GM12872 (cell line): Measurements from ENCODE around the gene CACNA2D3.

ENCODE experiments used
- TF ChIP-seq, protein P1 (sequence below): IDR thresholded peaks from 3 replicates; pipeline ENCODE4 v1.5.1; 2011; ENCODE audit warnings: low read depth, mild to moderate bottlenecking, low read length, moderate library complexity; ENCODE audit not compliant: insufficient read depth

CACNA2D3 gene

DNA sequence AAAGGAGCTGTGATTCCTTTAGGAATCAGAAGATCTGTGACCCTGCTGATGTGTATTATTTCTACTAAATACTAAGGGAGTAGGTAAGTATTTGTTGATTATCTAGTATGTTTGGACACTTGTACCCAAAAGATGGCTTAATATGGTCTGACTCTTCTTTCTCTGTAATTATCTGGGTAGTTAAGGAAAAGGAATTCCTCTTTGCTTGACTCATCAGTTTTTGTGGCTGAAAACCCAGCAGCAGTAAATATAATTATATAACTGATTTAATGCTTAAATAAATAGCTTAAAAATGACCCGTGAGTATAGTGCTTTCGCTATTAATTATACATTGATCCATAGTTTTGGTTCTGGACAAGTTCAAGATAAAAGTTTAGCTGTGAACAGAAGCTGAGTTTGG is 649.7 kb downstream of the CACNA2D3 start:
- TF ChIP-seq, protein P1, sequence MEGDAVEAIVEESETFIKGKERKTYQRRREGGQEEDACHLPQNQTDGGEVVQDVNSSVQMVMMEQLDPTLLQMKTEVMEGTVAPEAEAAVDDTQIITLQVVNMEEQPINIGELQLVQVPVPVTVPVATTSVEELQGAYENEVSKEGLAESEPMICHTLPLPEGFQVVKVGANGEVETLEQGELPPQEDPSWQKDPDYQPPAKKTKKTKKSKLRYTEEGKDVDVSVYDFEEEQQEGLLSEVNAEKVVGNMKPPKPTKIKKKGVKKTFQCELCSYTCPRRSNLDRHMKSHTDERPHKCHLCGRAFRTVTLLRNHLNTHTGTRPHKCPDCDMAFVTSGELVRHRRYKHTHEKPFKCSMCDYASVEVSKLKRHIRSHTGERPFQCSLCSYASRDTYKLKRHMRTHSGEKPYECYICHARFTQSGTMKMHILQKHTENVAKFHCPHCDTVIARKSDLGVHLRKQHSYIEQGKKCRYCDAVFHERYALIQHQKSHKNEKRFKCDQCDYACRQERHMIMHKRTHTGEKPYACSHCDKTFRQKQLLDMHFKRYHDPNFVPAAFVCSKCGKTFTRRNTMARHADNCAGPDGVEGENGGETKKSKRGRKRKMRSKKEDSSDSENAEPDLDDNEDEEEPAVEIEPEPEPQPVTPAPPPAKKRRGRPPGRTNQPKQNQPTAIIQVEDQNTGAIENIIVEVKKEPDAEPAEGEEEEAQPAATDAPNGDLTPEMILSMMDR: no peak

DNA sequence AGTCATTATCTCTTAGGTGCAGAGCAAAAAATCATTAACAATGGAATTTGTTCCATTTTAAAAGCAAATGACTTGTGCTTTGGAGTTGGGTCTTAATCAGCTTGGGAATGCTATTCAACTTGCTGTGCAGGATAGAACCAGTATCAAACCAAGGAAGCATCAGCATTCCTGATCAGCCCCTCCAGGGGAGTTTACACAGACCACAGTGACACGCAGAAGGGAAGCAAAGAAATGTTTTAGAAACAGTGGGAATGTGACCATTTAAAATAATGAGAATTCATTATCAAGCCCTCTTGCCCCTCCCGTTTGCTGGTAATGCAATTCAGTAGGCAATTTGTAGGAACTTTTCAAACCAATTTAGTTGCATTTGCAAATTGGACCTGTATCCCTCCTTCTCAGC is 650.4 kb downstream of the CACNA2D3 start:
- TF ChIP-seq, protein P1: no peak

DNA sequence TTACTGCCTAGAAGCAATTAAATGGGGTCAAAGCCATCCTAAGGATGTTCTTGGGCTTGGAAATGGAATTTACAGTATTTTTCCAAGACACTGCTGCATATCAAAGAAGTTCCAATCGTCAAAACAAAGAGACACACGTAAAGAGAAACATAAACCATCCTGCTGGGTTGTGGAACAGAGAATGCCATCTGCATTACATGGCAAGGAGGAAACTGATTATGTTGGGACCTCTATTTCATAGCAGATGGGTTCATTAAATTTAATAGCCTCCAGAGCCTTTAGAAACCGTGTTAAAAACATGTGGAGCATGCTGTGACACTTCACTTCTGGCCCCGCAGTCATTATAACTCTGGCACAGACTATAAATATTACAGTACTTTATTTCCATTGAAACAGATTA is 650.9 kb downstream of the CACNA2D3 start:
- TF ChIP-seq, protein P1: no peak

DNA sequence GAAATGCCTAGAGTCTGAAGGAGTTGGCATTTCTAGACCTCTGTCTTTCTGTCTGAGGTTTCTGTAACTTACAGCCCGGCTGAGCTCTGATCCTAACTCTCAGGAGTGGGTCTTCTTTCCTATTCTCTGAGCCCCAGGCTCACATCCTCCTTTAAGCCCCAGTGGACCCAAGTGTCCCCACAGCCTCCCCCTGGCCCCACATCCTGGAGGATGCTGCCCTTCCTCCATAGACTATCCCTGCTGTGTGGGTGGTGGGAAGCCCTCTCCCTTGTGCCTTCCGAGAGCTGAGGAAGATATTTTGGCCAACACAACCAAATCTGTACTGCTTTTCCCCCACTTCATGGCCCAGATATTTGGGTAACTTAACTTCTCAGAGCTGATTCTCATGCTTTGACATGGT is 654.2 kb downstream of the CACNA2D3 start:
- TF ChIP-seq, protein P1: no peak

DNA sequence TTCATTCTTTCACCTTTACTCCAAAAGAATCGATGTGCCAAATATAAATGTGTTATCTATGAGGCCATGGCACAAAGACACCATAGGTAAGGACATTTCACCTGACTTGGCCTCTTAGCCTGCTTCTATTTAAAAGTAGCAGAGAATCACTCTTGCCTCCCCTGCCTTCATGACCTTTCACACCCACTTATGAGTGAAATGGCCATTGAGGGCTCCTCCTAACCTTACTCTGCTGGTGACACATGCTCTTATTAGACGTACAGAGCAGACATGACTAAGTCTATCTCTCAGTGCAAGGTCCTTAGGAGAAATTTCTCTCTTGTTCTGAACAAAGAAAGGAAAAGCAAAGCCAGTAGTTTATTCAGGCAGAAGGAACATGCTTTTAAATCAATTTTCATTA is 654.8 kb downstream of the CACNA2D3 start:
- TF ChIP-seq, protein P1: no peak

DNA sequence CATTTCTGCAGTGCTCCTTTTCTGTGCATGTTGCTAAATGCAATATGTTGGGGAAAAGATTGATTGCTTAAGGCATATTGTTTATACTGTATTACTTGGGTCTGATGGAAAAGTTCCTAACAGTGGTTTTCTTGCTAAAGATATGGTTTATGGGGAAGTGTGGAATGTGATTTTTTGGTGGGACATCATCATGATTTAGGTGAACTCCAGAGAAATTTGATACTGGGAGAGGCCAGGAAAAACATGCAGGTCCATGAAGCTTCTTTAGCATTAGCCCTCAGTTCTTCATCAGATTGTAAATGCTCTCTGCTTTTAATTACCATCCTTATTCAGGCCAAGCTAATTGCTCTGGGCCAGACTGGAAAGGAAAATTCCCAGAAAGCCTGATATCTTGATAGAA is 658.0 kb downstream of the CACNA2D3 start:
- TF ChIP-seq, protein P1: no peak

DNA sequence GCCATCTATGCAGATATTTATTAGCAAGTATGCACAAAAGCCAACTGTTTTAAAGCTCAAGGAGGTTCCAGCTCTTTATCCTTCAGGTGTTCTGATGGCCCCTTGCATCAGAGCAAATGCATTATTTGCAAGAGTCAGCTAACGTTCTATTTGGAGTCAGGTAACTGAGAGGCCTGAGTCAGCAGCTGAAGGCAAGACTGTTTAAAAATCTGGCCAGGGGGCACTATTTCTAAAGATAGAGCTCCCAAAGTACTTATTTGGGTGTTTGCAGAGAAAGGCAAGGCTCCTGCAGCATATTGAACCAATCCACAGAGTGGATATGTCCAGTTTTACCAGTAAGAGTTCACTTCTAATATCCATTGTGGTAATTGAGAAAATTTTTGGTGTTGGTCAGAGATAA is 659.4 kb downstream of the CACNA2D3 start:
- TF ChIP-seq, protein P1: no peak

DNA sequence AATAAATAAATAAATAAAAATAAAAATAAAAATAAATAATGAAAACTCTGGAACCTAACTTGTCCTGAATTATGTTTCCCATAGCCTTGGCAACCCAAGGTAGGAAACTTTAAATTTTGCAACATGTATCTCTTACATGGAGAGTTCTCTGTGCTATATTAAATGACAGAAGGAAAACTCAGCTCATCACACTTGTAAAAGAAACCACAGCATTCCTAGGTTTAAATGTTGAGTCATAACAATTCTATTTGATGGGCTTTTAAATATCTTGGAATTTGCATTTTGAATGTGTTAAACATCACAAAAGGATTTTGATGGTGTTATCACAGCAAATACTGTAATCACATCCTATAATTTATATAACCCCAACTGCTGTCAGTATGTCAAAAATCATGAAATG is 661.3 kb downstream of the CACNA2D3 start:
- TF ChIP-seq, protein P1: no peak
